HG02798 (cell line): ENCODE results near the gene ETS1.

ENCODE experiments used
- ATAC-seq: cut with Tn5 transposase; IDR thresholded peaks from one replicate; pipeline ENCODE4 v1.9.1; 2021; ENCODE audit warnings: mild to moderate bottlenecking; ENCODE audit not compliant: unreplicated experiment, poor library complexity

Gene ETS1

GRCh38 chr11:128548649-128549255 lies 38.6 kb downstream of the ETS1 start:
- ATAC-seq, result no peak

- no peak for ATAC-seq
These were observed 39.3 kb downstream of the ETS1 start for GRCh38 chr11:128547946-128548648.

- no peak for ATAC-seq
These were observed 40.4 kb downstream of the ETS1 start for GRCh38 chr11:128546916-128547315.

GRCh38 chr11:128544471-128545051 lies 42.8 kb downstream of the ETS1 start:
- ATAC-seq, result no peak

GRCh38 chr11:128540469-128540868 lies 46.9 kb downstream of the ETS1 start:
- no peak for ATAC-seq

- no peak for ATAC-seq
These were observed 50.9 kb downstream of the ETS1 start for GRCh38 chr11:128536506-128536905.

GRCh38 chr11:128535468-128536457 lies 51.6 kb downstream of the ETS1 start:
- ATAC-seq, result no peak

- ATAC-seq, result no peak
These were observed 53.9 kb downstream of the ETS1 start for GRCh38 chr11:128533472-128533871.

GRCh38 chr11:128532572-128533091 lies 54.7 kb downstream of the ETS1 start:
- no peak for ATAC-seq

GRCh38 chr11:128532016-128532571 lies 55.3 kb downstream of the ETS1 start:
- ATAC-seq, result no peak

- ATAC-seq, result no peak
These were observed 55.8 kb downstream of the ETS1 start for GRCh38 chr11:128531588-128531987.

- no peak for ATAC-seq
These were observed 57.0 kb downstream of the ETS1 start for GRCh38 chr11:128530118-128531074.

- ATAC-seq, result no peak
These were observed 59.1 kb downstream of the ETS1 start for GRCh38 chr11:128528294-128528693.

GRCh38 chr11:128527046-128527445 lies 60.3 kb downstream of the ETS1 start:
- ATAC-seq, result no peak

- no peak for ATAC-seq
These were observed 61.7 kb downstream of the ETS1 start for GRCh38 chr11:128525411-128526243.

- ATAC-seq, result no peak
These were observed 63.2 kb downstream of the ETS1 start for GRCh38 chr11:128524172-128524571.

- ATAC-seq, result no peak
These were observed 63.7 kb downstream of the ETS1 start for GRCh38 chr11:128523641-128524040.

- ATAC-seq, result no peak
These were observed 64.3 kb downstream of the ETS1 start for GRCh38 chr11:128522943-128523518.
